Midbrain (tissue), 1 donor: ENCODE data around the gene SPATA4.
"Not testable (repeated sequence)": the region's sequence is repeated elsewhere in the genome, so short reads cannot be mapped to it uniquely, and the experiment has no call there.

Experiments
- DNase-seq: peaks from one replicate; lab custom pipeline; 2025; lab: John Stamatoyannopoulos, UW

The SPATA4 gene

DNA sequence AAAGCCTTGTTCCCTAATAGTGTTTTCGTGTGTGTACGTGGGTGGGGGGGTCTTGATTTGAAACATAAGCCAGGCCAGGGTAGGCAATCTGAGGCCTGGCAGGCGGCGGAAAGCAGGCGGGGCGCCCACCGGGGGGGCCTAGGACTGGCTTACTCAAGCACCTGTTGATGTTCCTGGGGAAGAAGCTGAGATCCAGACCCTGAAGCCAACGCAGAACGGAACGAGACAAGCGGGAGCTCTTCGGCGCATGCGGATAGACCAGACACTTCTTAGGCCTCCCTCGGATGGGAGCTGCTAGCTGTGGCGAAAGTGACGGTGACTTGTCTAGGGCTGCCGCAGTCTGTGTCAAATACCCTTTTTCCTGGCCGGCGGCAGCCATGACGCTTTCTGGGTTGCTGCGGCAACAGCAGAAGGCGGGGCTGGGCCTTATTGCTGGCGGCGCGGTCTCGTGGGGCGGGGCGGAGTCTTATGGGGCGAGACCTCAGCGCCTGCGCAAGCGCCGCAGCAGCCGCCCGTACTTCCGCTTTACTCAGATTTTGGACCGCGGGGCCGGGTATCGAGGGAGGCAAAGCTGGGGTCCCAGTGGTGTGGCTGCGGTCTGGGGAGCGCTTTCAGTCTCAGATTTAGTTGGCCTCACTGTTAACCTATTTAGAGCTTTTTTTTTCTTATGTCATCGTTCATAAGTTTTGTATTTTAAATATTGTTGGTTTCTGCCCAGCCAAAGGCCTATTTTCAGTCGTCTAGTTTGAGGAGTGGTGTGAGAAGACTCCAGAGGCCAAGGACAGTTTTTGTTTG lies at the start of gene SPATA4:
TSS of gene SPATA4 (minus strand) at position 402 of the 795 bp plus-strand sequence. CDS start at position 379, 23 bp downstream.
- DNase-seq: peak; percentile 95

DNA sequence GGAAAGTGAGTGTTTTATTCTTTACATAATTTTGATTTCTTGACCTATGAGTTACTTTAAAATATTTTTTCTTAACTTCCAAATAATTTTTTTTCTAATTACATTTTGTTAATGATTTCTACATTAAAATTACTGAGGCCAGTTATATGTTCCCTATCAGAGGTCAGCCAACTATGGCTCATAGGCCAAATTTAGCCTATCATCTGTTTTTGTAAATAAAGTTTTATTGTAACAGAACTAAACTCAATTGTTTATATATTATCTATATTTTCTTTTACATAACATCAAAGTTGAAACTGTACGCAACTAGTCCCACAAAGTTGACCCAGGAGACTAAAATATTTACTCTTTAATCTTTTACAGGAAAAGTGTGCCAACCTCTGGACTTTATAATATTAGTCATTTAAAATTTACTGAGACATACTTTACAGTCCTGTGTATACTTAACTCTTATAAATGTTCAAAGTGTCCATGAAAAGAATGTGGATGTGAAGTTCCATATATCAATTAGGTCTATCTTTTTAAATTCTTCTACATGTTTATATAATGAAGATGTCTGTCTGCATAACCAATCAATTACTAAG lies 47.5 kb upstream of the SPATA4 start:
- no peak for DNase-seq

DNA sequence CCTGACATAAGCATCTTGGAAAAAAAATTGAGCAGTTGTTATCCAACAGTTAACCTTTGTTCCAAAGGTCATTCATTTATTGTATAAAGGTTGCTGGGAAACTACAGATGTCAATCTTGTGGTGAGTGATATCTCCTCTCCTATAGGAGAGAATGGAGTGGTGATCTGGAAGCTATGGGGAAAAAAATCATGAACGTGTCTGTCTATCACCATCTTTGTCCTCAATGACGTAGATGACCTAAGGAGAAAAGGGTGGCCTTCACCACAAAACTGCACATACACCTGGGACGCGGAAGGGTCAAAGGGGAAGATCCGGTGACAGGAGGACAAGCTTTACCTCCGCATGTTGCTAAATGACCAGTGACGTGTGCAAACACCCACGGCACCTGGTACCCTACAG lies 46.3 kb upstream of the SPATA4 start:
- DNase-seq: no peak

DNA sequence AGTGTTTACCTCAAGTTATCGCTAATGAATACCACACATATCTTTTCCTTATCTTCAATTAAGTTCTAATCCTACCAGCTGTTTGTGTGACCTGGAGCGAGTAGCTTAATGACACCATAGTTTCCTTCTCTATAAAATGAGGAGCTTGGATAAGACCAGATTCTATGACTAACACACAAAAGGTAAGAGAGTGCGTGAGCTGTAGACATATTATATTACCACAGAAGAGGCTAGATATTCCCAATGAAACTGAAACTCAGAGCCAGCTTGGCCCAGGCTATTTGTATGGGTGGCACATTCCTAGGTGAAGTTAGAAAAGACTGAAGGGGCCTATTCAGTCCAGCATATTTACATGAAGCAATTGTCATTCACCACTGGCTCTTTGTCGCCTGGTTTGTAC lies 43.4 kb upstream of the SPATA4 start:
- DNase-seq: no peak

DNA sequence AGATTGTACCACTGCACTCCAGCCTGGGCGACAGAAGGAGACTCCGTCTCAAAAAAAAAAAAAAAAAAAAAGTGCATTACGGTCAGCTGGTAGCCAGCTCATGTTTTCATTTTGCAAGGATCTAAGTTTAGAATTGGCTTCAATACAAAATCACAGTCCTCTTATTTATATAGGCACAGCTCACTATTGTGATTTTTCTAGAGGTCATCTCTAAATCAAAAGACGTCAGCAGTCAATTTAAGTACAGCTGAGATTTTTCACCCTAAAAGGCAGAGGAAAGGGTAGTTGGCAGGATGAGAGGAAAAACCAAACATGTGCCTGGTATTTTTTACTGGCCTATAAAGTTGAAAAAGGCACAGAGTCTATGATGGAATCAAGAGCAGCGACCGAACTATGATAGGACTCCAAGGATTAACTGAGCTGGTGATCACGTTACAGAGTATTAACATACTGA lies 42.8 kb upstream of the SPATA4 start:
- DNase-seq: no peak

DNA sequence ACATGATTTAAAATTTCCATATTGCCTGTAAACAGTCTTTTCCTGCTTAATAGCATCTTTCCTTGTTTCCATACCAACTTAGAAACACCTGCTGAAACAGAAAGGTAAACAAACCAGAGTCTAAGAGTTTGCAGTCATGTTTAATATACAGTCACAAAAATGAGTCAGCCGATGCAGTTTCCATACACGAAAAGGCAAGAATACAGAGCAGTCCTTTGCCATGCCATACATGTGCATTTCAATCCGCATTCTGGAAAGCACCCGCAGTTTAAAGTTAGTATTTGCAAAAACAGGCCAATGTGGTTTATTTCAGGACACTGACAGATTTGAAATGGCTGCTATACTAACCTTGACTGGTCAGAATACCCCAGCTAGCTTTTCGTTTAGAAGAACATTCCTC lies 41.6 kb upstream of the SPATA4 start:
- DNase-seq: no peak

DNA sequence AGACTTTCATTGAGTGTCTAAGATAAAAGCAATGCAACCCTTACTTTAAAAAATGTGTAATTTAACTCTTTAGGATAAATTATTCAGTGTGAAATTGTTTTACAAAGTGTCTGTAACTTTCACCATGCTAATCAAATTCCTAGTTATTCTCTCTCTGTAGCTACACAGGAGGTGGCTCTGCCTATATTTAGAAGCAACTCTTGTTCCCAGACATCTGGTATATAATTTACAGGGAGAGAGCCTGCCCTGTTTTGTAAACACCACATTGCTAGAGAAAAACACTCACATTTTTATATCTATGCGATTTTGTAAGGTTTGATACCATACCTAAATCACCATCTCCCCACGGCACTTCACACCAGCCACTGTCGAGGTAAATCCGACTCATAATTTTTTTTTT lies 35.5 kb upstream of the SPATA4 start:
- no peak for DNase-seq

DNA sequence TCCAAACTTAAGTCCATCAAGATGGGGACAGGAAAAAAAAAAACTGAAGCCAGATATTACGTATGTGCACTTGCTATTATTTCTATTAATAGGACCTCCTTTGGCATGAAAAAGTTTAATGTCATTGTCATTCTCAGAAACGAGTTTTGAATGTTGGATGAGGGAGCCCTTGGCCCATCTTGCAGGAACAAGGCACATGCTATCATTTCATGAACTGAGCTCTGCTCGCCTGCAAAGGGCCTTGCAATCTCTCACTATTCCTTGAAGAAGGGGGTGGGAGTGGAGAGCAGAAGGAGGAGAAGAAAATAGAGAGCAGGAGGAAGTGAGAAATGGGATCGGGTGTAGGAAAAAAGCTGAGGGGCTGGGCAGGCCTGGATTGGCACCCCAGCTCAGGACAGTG lies 34.3 kb upstream of the SPATA4 start:
- DNase-seq: no peak

DNA sequence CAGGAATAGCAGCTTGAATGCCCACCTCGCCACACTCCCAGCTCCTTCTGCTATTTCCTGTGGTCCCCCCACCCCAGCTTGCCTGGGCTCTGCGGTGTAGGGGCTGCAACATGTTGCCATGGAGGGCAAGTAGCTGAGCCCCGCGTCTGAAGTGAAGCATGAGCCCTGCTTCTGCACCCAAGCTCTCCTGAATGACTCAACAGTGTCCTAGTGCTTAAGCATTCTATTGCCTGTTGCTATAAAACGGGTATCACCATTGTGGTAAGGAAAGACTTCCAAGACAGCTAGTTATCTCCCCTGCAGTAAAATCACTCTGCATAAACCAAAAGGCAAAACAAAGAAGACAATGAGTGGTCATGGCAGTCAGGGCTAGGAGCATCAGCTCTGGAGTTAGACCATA lies 31.4 kb upstream of the SPATA4 start:
- DNase-seq: no peak

DNA sequence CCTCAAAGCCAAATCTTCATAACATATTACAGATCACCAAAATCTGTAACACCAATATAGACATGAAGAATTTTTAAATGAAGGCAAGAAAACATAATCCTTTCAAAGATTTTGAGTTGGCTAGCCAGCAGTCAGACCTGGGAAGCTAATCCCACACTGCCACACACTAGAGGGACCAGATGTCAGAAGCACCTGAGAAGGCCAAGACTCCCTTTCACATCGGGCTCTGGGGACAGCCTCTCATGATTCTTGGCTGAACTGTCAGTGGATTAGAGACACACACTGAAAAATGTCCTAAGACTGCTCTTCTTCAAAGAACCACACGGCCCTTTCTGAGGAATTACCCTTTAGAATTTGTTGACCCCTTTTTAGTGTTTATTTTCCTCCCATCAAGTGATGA lies 28.2 kb upstream of the SPATA4 start:
- DNase-seq: no peak

DNA sequence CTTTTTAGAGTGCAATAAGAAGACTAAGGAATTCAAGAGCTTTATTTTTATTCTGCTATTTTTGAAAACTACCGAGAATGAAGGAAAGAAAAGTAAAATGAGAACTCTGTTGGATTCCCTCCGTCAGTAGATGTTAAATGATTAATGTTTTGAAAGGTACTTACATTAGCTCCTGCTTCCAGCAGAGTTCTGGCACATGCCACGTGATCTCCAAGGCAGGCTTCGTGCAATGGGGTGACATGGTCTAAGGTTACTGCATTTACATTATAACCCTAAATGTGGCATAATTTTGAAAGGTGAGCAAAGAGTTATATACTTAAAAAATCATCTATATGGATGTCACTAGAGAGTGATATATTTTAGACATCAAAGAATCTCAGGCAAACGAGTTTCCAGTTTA lies 26.8 kb upstream of the SPATA4 start:
- DNase-seq: no peak

DNA sequence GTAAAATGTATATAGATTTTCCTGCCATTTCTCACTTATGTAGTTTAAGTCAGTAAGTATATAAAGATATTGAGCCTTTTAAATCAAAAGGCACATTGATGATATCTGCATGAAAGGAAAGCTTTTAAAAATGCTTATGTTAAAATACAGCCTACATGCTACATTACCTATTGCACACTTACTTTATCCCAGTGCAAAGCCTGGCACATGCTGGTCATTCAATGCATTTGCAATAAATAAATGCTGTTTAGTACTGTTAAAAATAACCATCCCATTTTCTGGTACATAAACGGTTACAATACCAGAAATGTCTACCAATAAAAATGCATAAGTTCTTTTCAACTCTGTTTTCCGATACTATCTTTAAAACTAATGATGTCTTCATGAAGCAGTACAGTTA lies 22.1 kb upstream of the SPATA4 start:
- no peak for DNase-seq

DNA sequence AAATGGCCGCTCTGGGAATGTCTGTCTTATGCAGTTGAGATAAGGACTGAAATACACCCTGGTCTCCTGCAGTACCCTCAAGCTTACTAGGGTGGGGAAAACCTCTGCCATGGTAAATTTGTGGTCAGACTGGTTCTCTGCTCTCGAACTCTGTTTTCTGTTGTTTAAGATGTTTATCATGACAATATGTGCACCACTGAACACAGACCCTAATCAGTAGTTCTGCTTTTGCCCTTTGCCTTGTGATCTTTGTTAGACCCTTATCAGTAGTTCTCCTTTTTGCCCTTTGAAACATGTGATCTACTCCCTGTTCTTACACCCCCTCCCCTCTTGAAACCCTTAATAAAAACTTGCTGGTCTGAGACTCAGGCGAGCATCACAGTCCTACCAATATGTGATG lies 17.0 kb upstream of the SPATA4 start:
- not testable (repeated sequence) for DNase-seq

DNA sequence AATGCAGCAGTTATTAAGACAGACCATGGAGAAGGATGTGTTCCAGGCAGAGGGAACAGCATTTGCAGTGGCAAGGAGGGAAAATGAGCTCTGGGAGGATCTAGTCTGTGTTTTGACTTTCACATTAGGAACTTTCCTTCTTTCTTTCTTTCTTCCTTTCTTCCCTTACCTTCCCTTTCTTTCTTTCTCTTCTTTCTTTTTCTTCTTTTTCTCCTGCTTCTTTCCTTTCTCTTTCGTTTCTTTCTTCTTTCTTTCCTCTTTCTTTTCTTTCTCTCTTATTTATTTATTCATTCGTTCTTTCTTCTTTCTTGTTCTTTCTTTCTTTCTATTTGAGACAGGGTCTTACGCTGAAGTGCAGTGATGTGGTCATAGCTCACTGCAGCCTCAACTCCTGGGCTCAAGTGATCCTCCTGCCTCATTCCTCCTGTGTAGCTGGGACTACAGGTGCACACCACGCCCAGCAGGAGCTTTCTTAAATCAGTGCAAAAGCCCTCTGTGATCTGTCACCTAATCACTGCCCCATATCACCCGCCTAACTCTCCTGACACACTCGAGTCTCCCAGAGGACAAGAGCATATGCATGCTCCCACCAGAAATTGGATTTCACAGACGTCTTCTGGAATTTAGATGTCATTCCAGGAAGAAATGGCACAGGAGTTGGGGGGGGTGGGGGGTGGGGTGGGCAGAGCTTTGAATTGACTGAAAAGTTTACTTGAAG lies 15.4 kb upstream of the SPATA4 start:
- DNase-seq: no peak

DNA sequence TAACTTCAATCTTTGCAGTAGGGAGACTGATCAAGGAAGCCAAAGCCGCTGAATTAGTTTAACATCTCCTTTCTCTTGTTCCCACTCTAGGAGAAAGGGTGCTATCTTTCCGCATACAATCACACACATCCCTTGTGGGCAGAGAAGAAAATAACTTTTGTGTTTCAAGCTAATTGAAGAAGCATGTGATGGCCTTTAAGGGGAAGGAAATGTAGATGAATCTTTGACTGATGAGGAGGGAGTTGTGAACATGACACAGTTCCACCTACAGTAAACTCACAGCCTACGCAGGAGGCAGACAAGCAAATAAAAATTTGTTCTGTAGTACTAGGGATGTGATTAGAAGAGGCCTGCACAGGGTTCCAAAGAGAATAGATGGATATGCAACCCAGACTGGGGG lies 14.7 kb upstream of the SPATA4 start:
- DNase-seq: no peak

DNA sequence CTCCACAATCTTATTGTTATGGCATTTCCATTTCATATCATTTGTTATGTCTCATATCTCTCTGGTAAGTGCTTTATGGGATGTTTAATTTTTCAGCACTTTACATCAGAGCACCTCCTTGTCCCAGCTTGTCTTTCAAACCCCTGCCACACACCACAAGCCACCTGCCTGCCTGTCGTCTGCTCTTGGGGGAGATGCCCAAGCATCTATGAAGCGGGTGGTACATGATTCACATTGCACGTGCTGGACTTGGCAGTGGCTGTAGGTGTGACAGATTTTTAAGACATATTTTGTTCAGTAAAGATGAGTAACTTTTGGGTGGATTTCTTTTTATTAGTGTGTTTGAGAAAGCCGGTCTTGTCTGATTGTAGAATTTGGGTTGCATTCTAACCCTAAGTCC lies 14.2 kb upstream of the SPATA4 start:
- DNase-seq: no peak

DNA sequence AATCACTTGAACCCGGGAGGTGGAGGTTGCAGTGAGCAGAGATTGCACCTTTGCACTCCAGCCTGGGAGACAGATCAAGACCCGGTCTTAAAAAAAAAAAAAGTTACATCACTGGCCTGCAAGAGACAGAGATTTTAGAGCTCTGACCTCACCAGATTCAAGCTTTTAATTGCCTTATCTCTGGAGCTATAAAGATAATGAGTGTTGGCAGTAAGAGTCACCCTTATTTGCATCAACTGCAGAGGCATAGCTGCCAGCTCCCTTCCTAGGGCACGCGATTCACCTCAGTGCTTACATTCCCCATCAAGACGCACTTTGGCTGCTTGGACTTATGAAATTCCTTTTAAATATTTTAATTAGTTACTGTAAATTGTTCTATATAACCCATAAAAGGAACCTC lies 12.5 kb upstream of the SPATA4 start:
- DNase-seq: no peak

DNA sequence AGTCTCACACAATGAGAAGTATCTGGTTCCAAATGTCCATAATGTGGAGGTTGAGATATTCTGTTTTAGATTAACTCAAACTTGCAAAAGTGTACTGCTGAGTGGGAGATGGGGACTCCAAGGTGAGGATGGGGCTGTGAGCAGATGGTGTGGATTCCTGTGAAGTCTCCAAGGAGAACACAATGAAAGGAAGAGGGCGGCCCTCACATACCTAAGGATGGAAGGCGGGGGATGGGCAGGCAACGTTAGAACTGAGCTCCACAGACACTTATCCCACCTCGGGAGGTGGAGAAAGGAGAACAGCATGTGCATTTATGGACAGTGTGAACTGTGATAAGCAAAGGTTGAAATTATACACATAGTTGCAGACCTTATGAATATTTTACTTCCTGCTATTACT lies 9.9 kb upstream of the SPATA4 start:
- no peak for DNase-seq

DNA sequence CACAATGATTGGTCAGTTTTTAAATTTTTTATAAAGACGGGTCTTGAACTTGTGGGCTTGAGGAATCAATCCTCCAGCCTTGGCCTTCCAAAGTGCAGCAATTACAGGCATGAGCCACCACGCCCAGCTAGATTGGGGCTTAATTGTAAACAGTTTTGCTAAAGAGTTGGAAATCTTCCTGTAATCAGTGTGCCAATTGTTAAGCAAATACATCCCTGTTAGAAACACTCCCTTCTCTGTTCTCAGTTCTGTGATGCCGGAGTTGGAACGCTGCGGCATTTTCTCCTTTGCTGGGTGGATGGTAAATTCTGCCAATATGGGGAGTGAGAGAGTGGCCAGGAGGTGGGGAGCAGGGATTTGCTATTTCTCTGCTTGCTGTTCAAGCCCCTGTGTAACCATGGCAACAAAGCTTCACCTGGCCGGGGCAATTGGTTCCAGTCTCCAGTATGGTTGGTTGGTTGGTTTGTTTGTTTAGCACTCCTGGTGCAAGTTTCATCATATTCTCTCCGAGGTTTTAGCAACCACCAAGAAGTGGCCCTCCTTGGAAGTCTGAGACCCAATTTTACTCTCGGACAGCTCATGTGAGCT lies 3.0 kb upstream of the SPATA4 start:
- DNase-seq: no peak

DNA sequence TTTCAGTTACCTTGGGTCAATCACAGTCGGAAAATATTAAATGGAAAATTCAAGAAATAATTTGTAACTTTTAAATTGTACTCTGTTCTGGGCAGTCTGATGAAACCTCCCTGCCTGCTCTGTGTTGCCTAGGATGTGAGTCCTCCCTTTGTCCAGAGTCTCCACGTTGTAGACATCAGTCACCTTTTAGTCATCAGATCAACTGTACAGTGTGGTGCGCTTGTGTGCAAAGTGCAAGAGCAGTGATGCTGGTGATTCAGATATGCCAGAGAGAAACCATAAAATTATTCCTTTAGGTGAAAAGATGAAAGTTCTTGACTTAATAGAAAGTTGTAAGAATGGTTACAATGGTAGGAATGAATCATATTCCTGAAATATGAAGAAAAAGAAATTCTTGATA lies 1.4 kb downstream of the SPATA4 start:
- no peak for DNase-seq

DNA sequence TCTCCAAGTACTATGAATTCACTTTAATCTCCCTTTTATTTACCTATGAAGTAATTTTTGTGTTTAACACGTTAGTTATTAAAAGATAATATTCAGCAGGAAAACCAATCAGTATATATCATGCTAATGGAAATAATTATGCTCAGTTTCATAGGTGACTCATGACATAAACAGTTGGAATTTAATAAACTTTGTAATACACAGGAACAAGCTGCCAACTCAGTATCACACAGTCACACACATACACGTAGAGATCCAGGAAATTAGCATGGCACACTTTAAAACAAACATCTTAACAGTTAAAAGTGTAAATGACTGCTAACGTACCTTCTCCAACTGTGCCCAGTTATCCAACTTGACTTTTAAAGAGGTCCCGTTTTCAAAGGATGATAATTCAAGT lies 2.3 kb downstream of the SPATA4 start:
- no peak for DNase-seq

DNA sequence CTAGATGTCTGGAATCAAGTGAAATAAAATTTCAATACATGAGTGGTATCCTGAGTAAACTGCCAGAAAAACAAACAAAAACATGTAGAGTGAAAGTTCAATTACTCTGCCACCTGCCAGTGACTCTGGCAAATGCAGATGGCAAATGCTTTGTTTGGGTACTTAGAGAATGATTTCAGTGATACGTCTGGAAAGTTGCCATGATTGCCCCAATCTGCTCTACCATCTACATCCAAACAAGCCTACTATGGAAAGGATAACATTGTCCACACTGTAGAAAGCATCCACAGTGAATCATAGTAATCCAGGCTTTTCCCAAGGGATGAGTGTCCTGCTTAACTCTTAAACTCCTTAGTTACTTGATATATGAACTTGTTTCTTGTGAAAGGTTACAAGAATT lies 3.4 kb downstream of the SPATA4 start:
- no peak for DNase-seq
